ENCODE results near the gene P4HA2. TPM values are rescaled to one million over a fixed set of nuclear protein-coding genes. Genes with fewer than 3 reads are reported as not detected.

P4HA2 gene
- total and polyA plus RNA-seq, 2 of the 13 experiments (the other 11 are each of a cell fraction or from before 2014, with no cell fraction given), result 37.7 to 126 TPM

DNA sequence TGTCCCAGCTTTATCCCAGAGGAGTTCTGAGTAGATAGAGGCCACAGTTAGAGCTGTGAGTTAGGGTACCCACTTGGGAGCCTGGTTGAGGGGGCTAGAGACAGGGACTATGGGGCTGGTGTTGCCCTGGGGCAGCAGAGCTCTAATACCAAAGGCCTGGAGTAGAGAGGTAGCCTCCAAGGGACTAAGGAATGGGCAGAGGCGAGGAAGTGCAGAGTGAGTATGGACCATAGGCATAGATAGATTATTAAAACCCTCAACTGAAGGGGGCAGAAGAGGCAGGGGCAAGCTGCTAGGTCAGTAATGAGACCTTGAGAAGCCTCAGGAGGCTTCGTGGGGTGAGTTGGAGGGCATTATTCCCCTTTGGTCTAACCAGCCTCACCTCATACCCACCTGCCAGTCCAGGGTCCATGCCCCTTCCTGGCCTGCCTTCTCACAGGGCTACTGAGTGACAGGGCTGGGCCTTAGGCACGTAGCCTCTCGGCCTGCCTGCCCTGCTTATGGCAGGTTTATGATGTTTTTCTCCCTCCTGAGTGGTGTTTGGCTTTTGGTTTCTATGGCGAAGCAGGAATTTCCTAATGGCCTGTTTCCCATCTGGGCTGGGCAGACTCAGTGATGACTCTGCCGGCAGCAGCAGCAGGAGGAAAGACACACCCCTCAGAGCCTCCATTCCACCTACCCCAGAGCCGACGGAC, 37.8 kb upstream of the P4HA2 start:
- in situ Hi-C loops (cut with HindIII; ENCODE audit: extremely low pct_ligation_motif_present, low pct_unique_long_range_greater_than_20kb) (no loop called here), intact Hi-C loops (cut with micrococcal nuclease; ENCODE audit: unreplicated experiment) (no loop called here)
- Histone ChIP-seq H3K27ac (ENCODE audit: extremely low read length, insufficient read depth, low read length) (no peak overlapping the region), H3K4me3 (replicated peaks in 1 of 3; ENCODE audit: insufficient read depth in 1 of 3, low read depth in 2 of 3, low read length in 3 of 3) (no peak overlapping the region), H3K79me2 (ENCODE audit: insufficient read depth, low read length) (no peaks in the 10 kb centered on the region), H3K36me3 (replicated peaks in 1 of 2; ENCODE audit: control insufficient read depth in 1 of 2, insufficient read depth in 2 of 2, low read length in 2 of 2) (no peaks in the 10 kb centered on the region), H3K27me3 (ENCODE audit: control insufficient read depth in 1 of 2, insufficient read depth in 2 of 2, low read length in 2 of 2) (no peaks in the 10 kb centered on the region), H2AFZ (ENCODE audit: low read length) (no peak overlapping the region), H3K9ac (ENCODE audit: insufficient read depth, low read depth, low read length) (no peak overlapping the region), H3K9me3 (ENCODE audit: low read length) (no peaks in the 10 kb centered on the region), H4K20me1 (ENCODE audit: insufficient read depth, low read length) (no peaks in the 10 kb centered on the region), H3K4me2 (ENCODE audit: low read depth, low read length) (no peak overlapping the region; the same call in 1 of the 2 replicates), H3K4me1 (ENCODE audit: insufficient read depth, low read length) (peaks cover 49% of the 10 kb centered on the region)
- TF ChIP-seq, protein P1, sequence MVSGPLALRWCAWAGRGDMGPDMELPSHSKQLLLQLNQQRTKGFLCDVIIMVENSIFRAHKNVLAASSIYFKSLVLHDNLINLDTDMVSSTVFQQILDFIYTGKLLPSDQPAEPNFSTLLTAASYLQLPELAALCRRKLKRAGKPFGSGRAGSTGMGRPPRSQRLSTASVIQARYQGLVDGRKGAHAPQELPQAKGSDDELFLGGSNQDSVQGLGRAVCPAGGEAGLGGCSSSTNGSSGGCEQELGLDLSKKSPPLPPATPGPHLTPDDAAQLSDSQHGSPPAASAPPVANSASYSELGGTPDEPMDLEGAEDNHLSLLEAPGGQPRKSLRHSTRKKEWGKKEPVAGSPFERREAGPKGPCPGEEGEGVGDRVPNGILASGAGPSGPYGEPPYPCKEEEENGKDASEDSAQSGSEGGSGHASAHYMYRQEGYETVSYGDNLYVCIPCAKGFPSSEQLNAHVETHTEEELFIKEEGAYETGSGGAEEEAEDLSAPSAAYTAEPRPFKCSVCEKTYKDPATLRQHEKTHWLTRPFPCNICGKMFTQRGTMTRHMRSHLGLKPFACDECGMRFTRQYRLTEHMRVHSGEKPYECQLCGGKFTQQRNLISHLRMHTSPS (CRISPR knock-in tag; IDR thresholded peaks at IDR 0.05; ENCODE audit: low read depth), result peak; percentile 52; the same call in 1 of the 2 replicates
- TF ChIP-seq SAP130 (CRISPR knock-in tag; IDR thresholded peaks at IDR 0.05; ENCODE audit: low read depth), result peak; percentile 14; the same call in 1 of the 2 replicates
- TF ChIP-seq, protein P2, sequence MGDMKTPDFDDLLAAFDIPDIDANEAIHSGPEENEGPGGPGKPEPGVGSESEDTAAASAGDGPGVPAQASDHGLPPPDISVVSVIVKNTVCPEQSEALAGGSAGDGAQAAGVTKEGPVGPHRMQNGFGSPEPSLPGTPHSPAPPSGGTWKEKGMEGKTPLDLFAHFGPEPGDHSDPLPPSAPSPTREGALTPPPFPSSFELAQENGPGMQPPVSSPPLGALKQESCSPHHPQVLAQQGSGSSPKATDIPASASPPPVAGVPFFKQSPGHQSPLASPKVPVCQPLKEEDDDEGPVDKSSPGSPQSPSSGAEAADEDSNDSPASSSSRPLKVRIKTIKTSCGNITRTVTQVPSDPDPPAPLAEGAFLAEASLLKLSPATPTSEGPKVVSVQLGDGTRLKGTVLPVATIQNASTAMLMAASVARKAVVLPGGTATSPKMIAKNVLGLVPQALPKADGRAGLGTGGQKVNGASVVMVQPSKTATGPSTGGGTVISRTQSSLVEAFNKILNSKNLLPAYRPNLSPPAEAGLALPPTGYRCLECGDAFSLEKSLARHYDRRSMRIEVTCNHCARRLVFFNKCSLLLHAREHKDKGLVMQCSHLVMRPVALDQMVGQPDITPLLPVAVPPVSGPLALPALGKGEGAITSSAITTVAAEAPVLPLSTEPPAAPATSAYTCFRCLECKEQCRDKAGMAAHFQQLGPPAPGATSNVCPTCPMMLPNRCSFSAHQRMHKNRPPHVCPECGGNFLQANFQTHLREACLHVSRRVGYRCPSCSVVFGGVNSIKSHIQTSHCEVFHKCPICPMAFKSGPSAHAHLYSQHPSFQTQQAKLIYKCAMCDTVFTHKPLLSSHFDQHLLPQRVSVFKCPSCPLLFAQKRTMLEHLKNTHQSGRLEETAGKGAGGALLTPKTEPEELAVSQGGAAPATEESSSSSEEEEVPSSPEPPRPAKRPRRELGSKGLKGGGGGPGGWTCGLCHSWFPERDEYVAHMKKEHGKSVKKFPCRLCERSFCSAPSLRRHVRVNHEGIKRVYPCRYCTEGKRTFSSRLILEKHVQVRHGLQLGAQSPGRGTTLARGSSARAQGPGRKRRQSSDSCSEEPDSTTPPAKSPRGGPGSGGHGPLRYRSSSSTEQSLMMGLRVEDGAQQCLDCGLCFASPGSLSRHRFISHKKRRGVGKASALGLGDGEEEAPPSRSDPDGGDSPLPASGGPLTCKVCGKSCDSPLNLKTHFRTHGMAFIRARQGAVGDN (CRISPR knock-in tag; IDR thresholded peaks at IDR 0.05), result 0 out of 2 replicates have a peak, but pooled peaks have one; percentile 4
- no peak for TF ChIP-seq HNRNPLL (IDR thresholded peaks at IDR 0.05; ENCODE audit: low read depth, low read length, poor library complexity, severe bottlenecking)
- no peak for TF ChIP-seq JUND (CRISPR knock-in tag; IDR thresholded peaks at IDR 0.05)
- 0 out of 2 replicates have a peak, but pooled peaks have one; percentile 27 for TF ChIP-seq ZNF274 (CRISPR knock-in tag; IDR thresholded peaks at IDR 0.05)
- FAIRE-seq (no peak), DNase-seq (ENCODE audit: low spot score) (peak; percentile 23), ATAC-seq (peak; percentile 17)
- POLR2A ChIA-PET, result no interaction called here
- no TSS peak for BruUV-seq (replicated peaks)
- 62% methylated on average over 5 of the region's 8 CpGs for WGBS (ENCODE audit: low lambda C conversion rate)
- CTCF ChIA-PET (ENCODE audit: low intra/inter-chr PET ratio, low total read pairs), result no interaction called here
